HepG2 (cell line): ENCODE data around the gene RARG. TPM values are rescaled to one million over a fixed set of nuclear protein-coding genes. Genes with fewer than 3 reads are reported as not detected.
A peak's percentile ranks its signal among the peaks of the same experiment; 100 is the strongest.

ENCODE experiments used
- ATAC-seq: fragments of 200-7000 bp; cut with Tn5 transposase; 3 replicates; pipeline ENCODE4 v1.9.1; 2020; ENCODE audit warnings: mild to moderate bottlenecking, moderate library complexity
- BruUV-seq: library from RNA; stranded (reverse); fragments of 400-500 nt; replicated peaks from 2 replicates; lab custom pipeline; 2021; lab: Mats Ljungman, UMichigan
- CTCF ChIA-PET: fragments of 300-600 bp; formaldehyde crosslinking; extraction: SDS; loops from one replicate; lab custom pipeline; 2021; ENCODE audit warnings: low total read pairs, inconsistent platforms, low intra/inter-chr PET ratio; lab: Yijun Ruan, JAX
- POLR2A ChIA-PET: fragments of 350-600 bp; sonication (Branson Sonifier 250); formaldehyde crosslinking; loops from one replicate; lab custom pipeline; 2020; ENCODE audit warnings: antibody characterized with exemption, inconsistent platforms; lab: Yijun Ruan, JAX
- DNase-seq: peaks from one replicate; pipeline ENCODE4 v3.0.0-alpha.2; 2015; ENCODE audit warnings: low spot score
- FAIRE-seq: peaks from 3 replicates; lab custom pipeline; 2011; peaks lifted over from hg19 to GRCh38; lab: Jason Lieb, UNC
- H2AFZ ChIP-seq: one replicate; pipeline ENCODE4 v1.6.1; 2011; ENCODE audit warnings: low read length, inconsistent platforms
- H3K27ac ChIP-seq: fragments of 300-600 bp; 3 replicates; pipeline ENCODE4 v1.8.0; 2011; ENCODE audit warnings: mixed run types, mild to moderate bottlenecking, mixed read lengths, low read length, inconsistent platforms; ENCODE audit not compliant: insufficient read depth; ENCODE audit errors: extremely low read length
- H3K27me3 ChIP-seq, 2 experiments: fragments of 200-600 bp in 1 of 2; 2 replicates in 1 of 2; 3 replicates in 1 of 2; pipeline versions ENCODE4 v1.6.0 to v1.8.0; 2011; ENCODE audit warnings: low read length in 2 of 2, mild to moderate bottlenecking in 2 of 2, moderate library complexity in 2 of 2, inconsistent platforms in 1 of 2; ENCODE audit not compliant: insufficient read depth in 2 of 2, control insufficient read depth in 1 of 2
- H3K36me3 ChIP-seq, 2 experiments: fragments of 200-600 bp in 1 of 2; replicated peaks in 1 of 2; 2 replicates in 1 of 2; 3 replicates in 1 of 2; pipeline versions ENCODE4 v1.5.1 to v1.8.0; 2011; ENCODE audit warnings: low read length in 2 of 2, inconsistent platforms in 1 of 2; ENCODE audit not compliant: insufficient read depth in 2 of 2, control insufficient read depth in 1 of 2
- H3K4me1 ChIP-seq: 2 replicates; pipeline ENCODE4 v1.5.1; 2012; ENCODE audit warnings: low read length, inconsistent platforms; ENCODE audit not compliant: insufficient read depth
- H3K4me2 ChIP-seq: 2 replicates; pipeline ENCODE4 v1.6.0; 2011; ENCODE audit warnings: low read depth, low read length, inconsistent platforms
- H3K4me3 ChIP-seq, 3 experiments: fragments of 200-600 bp in 1 of 3; sonication (generic), shearing (Covaris generic) in 1 of 3; replicated peaks in 1 of 3; 2 replicates each; pipeline ENCODE4 v1.5.1; 2011 to 2016; ENCODE audit warnings: low read length in 3 of 3, inconsistent platforms in 2 of 3, low read depth in 2 of 3, mild to moderate bottlenecking in 2 of 3, control low read depth in 1 of 3, mixed read lengths in 1 of 3; ENCODE audit not compliant: insufficient read depth in 1 of 3
- H3K79me2 ChIP-seq: one replicate; pipeline ENCODE4 v1.6.1; 2011; ENCODE audit warnings: low read length, inconsistent platforms; ENCODE audit not compliant: insufficient read depth
- H3K9ac ChIP-seq: 2 replicates; pipeline ENCODE4 v1.6.0; 2011; ENCODE audit warnings: mild to moderate bottlenecking, low read depth, low read length, inconsistent platforms; ENCODE audit not compliant: insufficient read depth
- H3K9me3 ChIP-seq: 2 replicates; pipeline ENCODE4 v1.5.1; 2012; ENCODE audit warnings: mild to moderate bottlenecking, low read length
- H4K20me1 ChIP-seq: 2 replicates; pipeline ENCODE4 v1.6.0; 2011; ENCODE audit warnings: inconsistent platforms, mild to moderate bottlenecking, low read length, moderate library complexity; ENCODE audit not compliant: insufficient read depth
- MAFF ChIP-seq: IDR thresholded peaks from 2 replicates; pipeline ENCODE4 v1.6.1; 2011; ENCODE audit warnings: low read depth, low read length, improper control_type of control experiment
- MAFK ChIP-seq, 2 experiments: IDR thresholded peaks in 1 of 2; conservative IDR thresholded peaks in 1 of 2; 2 replicates each; pipeline ENCODE4 v1.6.1; 2011; ENCODE audit warnings: improper control_type of control experiment in 2 of 2, low read length in 2 of 2
- SMAD1 ChIP-seq: sonication (generic); formaldehyde crosslinking; IDR thresholded peaks from 2 replicates; pipeline ENCODE4 v1.4.0; 2020; ENCODE audit warnings: missing genetic modification reagents, low read depth, mild to moderate bottlenecking, borderline replicate concordance
- SNAI1 ChIP-seq: sonication (generic); formaldehyde crosslinking; IDR thresholded peaks from 2 replicates; pipeline ENCODE4 v1.5.0; 2020; ENCODE audit warnings: mild to moderate bottlenecking, missing genetic modification reagents, borderline replicate concordance
- ZNF20 ChIP-seq: sonication (generic); formaldehyde crosslinking; IDR thresholded peaks from 2 replicates; pipeline ENCODE4 v1.4.0; 2020; ENCODE audit warnings: mild to moderate bottlenecking, moderate library complexity, missing genetic modification reagents
- ZNF383 ChIP-seq: sonication (generic); formaldehyde crosslinking; IDR thresholded peaks from 2 replicates; pipeline ENCODE4 v1.4.0; 2020; ENCODE audit warnings: missing genetic modification reagents, mild to moderate bottlenecking, borderline replicate concordance
- ZNF569 ChIP-seq: sonication (generic); formaldehyde crosslinking; IDR thresholded peaks from 2 replicates; pipeline ENCODE4 v1.5.0; 2020; ENCODE audit warnings: mild to moderate bottlenecking, missing genetic modification reagents, moderate library complexity, borderline replicate concordance
- ZNF7 ChIP-seq: IDR thresholded peaks from 2 replicates; pipeline ENCODE4 v1.6.1; 2016; ENCODE audit warnings: missing biosample characterization, missing genetic modification reagents
- ZSCAN30 ChIP-seq: sonication (generic); formaldehyde crosslinking; IDR thresholded peaks from 2 replicates; pipeline ENCODE4 v1.5.0; 2020; ENCODE audit warnings: mild to moderate bottlenecking, missing genetic modification reagents
- WGBS: methylation state at CpG from one replicate; pipeline ENCODE4 v1.1.6; 2017; ENCODE audit warnings: low lambda C conversion rate; 5-methylcytosine and 5-hydroxymethylcytosine counted together
- in situ Hi-C: cut with HindIII; loops from 2 replicates; pipeline ENCODE4 v1.10.0; 2017; ENCODE audit warnings: low pct_unique_long_range_greater_than_20kb; ENCODE audit not compliant: extremely low pct_ligation_motif_present
- intact Hi-C: fragments of 100-400 bp; cut with micrococcal nuclease; formaldehyde crosslinking; loops from one replicate; pipeline ENCODE4 v1.10.0; 2022; ENCODE audit not compliant: unreplicated experiment
- polyA plus RNA-seq, 8 experiments: library from polyadenylated mRNA; depleted of rRNA in 3 of 8; stranded (reverse) in 7 of 8; unstranded in 1 of 8; fragments of >200 nt; fragmentation: Illumina TruSeq in 4 of 8; extraction: Trizol in 4 of 8; gene quantifications; 2 replicates each; pipeline versions ENCODE4 v1.2.1 to v1.2.3, GENCODE V29; 2011 to 2016; ENCODE audit warnings: low read depth in 4 of 8, missing spikeins in 1 of 8, mixed read lengths in 1 of 8; ENCODE audit not compliant: insufficient read depth in 1 of 8
- total RNA-seq, 5 experiments: library from RNA; depleted of rRNA; stranded (reverse); fragments of >200 nt; fragmentation: Illumina TruSeq; extraction: Trizol; gene quantifications; 2 replicates each; pipeline ENCODE4 v1.2.3, GENCODE V29; 2016; ENCODE audit warnings: low read depth in 1 of 5
- TF ChIP-seq, protein P1 (sequence below): sonication (generic); formaldehyde crosslinking; IDR thresholded peaks from 2 replicates; pipeline ENCODE4 v1.8.1; 2023; ENCODE audit warnings: missing genetic modification reagents, inconsistent platforms, borderline replicate concordance
- TF ChIP-seq, protein P2 (sequence below): sonication (generic); formaldehyde crosslinking; IDR thresholded peaks from 2 replicates; pipeline ENCODE4 v1.4.0; 2020; ENCODE audit warnings: missing genetic modification reagents
- TF ChIP-seq, protein P3 (sequence below): sonication (generic); formaldehyde crosslinking; IDR thresholded peaks from 2 replicates; pipeline ENCODE4 v1.4.0; 2020; ENCODE audit warnings: missing genetic modification reagents, borderline replicate concordance
- TF ChIP-seq, protein P4 (sequence below): sonication (generic); formaldehyde crosslinking; IDR thresholded peaks from 2 replicates; pipeline ENCODE4 v1.8.1; 2022; ENCODE audit warnings: low read depth, mild to moderate bottlenecking, missing genetic modification reagents

The RARG gene
- total and polyA plus RNA-seq, 2 of the 13 experiments (the other 11 are each of a cell fraction or from before 2014, with no cell fraction given), result 0.77 to 1.5 TPM

DNA sequence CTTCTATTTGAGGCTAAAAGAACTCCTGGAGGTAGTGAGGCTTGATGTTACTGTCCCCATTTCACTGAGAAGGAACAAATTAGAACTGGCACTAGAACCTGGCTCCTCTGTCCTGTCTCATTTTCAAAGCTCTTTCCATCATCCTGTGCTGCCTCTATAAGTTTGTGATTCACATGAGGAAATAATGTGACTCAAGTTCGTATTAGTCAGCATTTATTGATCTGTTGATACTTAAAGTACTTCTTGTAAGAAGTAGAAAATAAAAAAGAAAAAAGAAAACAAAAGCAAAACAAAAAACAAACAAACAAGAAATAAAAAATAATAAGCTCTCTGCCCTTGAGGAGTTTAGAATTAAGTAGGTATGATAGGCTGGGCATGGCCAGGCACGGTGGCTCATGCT is 33.8 kb upstream of the RARG start:
- DNase-seq (no peak), FAIRE-seq (no peak), ATAC-seq (no peak)
- CTCF ChIA-PET, result no interaction called here
- in situ Hi-C loops (loop anchor here (5.0 kb wide), 1 partner anchor 48 kb away; no protein-coding TSS in a partner anchor), intact Hi-C loops (no loop called here)
- Histone ChIP-seq H3K27ac (no peak overlapping the region), H2AFZ (no peak overlapping the region), H3K9me3 (no peaks in the 10 kb centered on the region), H3K9ac (no peak overlapping the region), H3K4me1 (peaks cover 28% of the 10 kb centered on the region), H3K4me3 (no peak overlapping the region), H3K36me3 (peaks cover 3 to 6% of the 10 kb centered on the region in 2 experiments; a peak in 2 of 5 replicates), H4K20me1 (no peaks in the 10 kb centered on the region), H3K4me2 (no peak overlapping the region), H3K27me3 (no peaks in the 10 kb centered on the region), H3K79me2 (peaks cover 12% of the 10 kb centered on the region)
- WGBS, result 25% methylated on average over 2 of the region's 2 CpGs
- POLR2A ChIA-PET, result interaction anchor here (1.0 to 2.7 kb wide), 2 partner anchors 13 to 85 kb away, joined by 4 to 9 read pairs; partner anchors contain the start of genes CSAD and ZNF740
- no TSS peak for BruUV-seq
- TF ChIP-seq ZNF383, result no peak
- TF ChIP-seq, protein P1, sequence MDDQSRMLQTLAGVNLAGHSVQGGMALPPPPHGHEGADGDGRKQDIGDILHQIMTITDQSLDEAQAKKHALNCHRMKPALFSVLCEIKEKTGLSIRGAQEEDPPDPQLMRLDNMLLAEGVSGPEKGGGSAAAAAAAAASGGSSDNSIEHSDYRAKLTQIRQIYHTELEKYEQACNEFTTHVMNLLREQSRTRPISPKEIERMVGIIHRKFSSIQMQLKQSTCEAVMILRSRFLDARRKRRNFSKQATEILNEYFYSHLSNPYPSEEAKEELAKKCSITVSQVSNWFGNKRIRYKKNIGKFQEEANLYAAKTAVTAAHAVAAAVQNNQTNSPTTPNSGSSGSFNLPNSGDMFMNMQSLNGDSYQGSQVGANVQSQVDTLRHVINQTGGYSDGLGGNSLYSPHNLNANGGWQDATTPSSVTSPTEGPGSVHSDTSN (CRISPR knock-in tag), result no peak
- no peak for TF ChIP-seq ZSCAN30 (CRISPR knock-in tag)
- TF ChIP-seq SNAI1 (CRISPR knock-in tag), result no peak
- no peak for TF ChIP-seq ZNF7 (CRISPR knock-in tag)
- TF ChIP-seq SMAD1 (CRISPR knock-in tag), result no peak
- TF ChIP-seq ZNF569 (CRISPR knock-in tag), result no peak
- TF ChIP-seq ZNF20, result no peak
- TF ChIP-seq, protein P2, sequence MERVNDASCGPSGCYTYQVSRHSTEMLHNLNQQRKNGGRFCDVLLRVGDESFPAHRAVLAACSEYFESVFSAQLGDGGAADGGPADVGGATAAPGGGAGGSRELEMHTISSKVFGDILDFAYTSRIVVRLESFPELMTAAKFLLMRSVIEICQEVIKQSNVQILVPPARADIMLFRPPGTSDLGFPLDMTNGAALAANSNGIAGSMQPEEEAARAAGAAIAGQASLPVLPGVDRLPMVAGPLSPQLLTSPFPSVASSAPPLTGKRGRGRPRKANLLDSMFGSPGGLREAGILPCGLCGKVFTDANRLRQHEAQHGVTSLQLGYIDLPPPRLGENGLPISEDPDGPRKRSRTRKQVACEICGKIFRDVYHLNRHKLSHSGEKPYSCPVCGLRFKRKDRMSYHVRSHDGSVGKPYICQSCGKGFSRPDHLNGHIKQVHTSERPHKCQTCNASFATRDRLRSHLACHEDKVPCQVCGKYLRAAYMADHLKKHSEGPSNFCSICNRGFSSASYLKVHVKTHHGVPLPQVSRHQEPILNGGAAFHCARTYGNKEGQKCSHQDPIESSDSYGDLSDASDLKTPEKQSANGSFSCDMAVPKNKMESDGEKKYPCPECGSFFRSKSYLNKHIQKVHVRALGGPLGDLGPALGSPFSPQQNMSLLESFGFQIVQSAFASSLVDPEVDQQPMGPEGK (CRISPR knock-in tag), result no peak
- TF ChIP-seq, protein P3, sequence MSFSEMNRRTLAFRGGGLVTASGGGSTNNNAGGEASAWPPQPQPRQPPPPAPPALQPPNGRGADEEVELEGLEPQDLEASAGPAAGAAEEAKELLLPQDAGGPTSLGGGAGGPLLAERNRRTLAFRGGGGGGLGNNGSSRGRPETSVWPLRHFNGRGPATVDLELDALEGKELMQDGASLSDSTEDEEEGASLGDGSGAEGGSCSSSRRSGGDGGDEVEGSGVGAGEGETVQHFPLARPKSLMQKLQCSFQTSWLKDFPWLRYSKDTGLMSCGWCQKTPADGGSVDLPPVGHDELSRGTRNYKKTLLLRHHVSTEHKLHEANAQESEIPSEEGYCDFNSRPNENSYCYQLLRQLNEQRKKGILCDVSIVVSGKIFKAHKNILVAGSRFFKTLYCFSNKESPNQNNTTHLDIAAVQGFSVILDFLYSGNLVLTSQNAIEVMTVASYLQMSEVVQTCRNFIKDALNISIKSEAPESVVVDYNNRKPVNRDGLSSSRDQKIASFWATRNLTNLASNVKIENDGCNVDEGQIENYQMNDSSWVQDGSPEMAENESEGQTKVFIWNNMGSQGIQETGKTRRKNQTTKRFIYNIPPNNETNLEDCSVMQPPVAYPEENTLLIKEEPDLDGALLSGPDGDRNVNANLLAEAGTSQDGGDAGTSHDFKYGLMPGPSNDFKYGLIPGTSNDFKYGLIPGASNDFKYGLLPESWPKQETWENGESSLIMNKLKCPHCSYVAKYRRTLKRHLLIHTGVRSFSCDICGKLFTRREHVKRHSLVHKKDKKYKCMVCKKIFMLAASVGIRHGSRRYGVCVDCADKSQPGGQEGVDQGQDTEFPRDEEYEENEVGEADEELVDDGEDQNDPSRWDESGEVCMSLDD (CRISPR knock-in tag), result no peak
- TF ChIP-seq MAFK (conservative IDR thresholded peaks at IDR 0.05 in 1 of 2, IDR thresholded peaks at IDR 0.05 in 1 of 2; ENCODE audit: low read length in 2 of 2), result peak; percentile 67 to 79
- TF ChIP-seq, protein P4, sequence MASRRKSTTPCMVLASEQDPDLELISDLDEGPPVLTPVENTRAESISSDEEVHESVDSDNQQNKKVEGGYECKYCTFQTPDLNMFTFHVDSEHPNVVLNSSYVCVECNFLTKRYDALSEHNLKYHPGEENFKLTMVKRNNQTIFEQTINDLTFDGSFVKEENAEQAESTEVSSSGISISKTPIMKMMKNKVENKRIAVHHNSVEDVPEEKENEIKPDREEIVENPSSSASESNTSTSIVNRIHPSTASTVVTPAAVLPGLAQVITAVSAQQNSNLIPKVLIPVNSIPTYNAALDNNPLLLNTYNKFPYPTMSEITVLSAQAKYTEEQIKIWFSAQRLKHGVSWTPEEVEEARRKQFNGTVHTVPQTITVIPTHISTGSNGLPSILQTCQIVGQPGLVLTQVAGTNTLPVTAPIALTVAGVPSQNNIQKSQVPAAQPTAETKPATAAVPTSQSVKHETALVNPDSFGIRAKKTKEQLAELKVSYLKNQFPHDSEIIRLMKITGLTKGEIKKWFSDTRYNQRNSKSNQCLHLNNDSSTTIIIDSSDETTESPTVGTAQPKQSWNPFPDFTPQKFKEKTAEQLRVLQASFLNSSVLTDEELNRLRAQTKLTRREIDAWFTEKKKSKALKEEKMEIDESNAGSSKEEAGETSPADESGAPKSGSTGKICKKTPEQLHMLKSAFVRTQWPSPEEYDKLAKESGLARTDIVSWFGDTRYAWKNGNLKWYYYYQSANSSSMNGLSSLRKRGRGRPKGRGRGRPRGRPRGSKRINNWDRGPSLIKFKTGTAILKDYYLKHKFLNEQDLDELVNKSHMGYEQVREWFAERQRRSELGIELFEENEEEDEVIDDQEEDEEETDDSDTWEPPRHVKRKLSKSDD (CRISPR knock-in tag), result no peak
- peak; percentile 72 for TF ChIP-seq MAFF
